H1 (cell line): ENCODE measurements around the gene ABCA2. TPM values are rescaled to one million over a fixed set of nuclear protein-coding genes. Genes with fewer than 3 reads are reported as not detected.

Source experiments
- CTCF ChIA-PET: fragments of 300-600 bp; sonication (Branson Sonifier 250); formaldehyde crosslinking; loops from one replicate; lab custom pipeline; 2021; ENCODE audit not compliant: partially characterized antibody; lab: Charles Lee
- POLR2A ChIA-PET: fragments of 300-600 bp; sonication (Branson Sonifier 250); formaldehyde crosslinking; loops from one replicate; lab custom pipeline; 2021; ENCODE audit warnings: inconsistent platforms; ENCODE audit not compliant: partially characterized antibody; lab: Charles Lee
- DNase-seq, 2 experiments: peaks; one replicate each; pipeline versions ENCODE4 v3.0.0 to v3.0.0-alpha.2; 2010 to 2022; ENCODE audit warnings: low spot score in 2 of 2, low read depth in 1 of 2, mixed read lengths in 1 of 2
- FAIRE-seq: peaks from 2 replicates; lab custom pipeline; 2011; peaks lifted over from hg19 to GRCh38; lab: Jason Lieb, UNC
- H2AFZ ChIP-seq: 2 replicates; pipeline ENCODE4 v1.8.1; 2012; ENCODE audit warnings: low read length, inconsistent platforms
- H2AK5ac ChIP-seq: 2 replicates; pipeline ENCODE4 v1.6.1; 2013; ENCODE audit warnings: low read depth, low read length
- H2BK120ac ChIP-seq: replicated peaks from 2 replicates; pipeline ENCODE3; 2013; ENCODE audit warnings: low read depth, low read length, inconsistent platforms
- H2BK12ac ChIP-seq: 2 replicates; pipeline ENCODE4 v1.6.1; 2013; ENCODE audit warnings: low read depth, low read length
- H2BK15ac ChIP-seq: 2 replicates; pipeline ENCODE4 v1.6.1; 2013; ENCODE audit warnings: low read length
- H2BK20ac ChIP-seq: 2 replicates; pipeline ENCODE4 v1.6.1; 2013; ENCODE audit warnings: low read length
- H2BK5ac ChIP-seq: 2 replicates; pipeline ENCODE4 v1.6.1; 2013; ENCODE audit warnings: low read depth, low read length
- H3K14ac ChIP-seq: 2 replicates; pipeline ENCODE4 v1.6.1; 2013; ENCODE audit warnings: inconsistent platforms; ENCODE audit not compliant: insufficient read length
- H3K18ac ChIP-seq: 2 replicates; pipeline ENCODE4 v1.6.1; 2013; ENCODE audit warnings: low read length; ENCODE audit errors: extremely low read depth
- H3K23ac ChIP-seq: 2 replicates; pipeline ENCODE4 v1.6.1; 2013; ENCODE audit warnings: inconsistent platforms; ENCODE audit not compliant: insufficient read length
- H3K23me2 ChIP-seq: 2 replicates; pipeline ENCODE4 v1.6.1; 2013; ENCODE audit warnings: low read depth, low read length
- H3K27ac ChIP-seq: 2 replicates; pipeline ENCODE4 v1.6.1; 2011; ENCODE audit warnings: low read depth, low read length, inconsistent platforms
- H3K27me3 ChIP-seq, 4 experiments: replicated peaks in 1 of 4; 1 replicate in 1 of 4; 2 replicates in 3 of 4; pipeline versions ENCODE4 v1.6.1 to v1.8.1; 2011 to 2013; ENCODE audit warnings: low read length in 3 of 4, mild to moderate bottlenecking in 3 of 4, inconsistent platforms in 2 of 4, mixed read lengths in 2 of 4, moderate library complexity in 1 of 4; ENCODE audit not compliant: control insufficient read depth in 3 of 4, insufficient read depth in 3 of 4; ENCODE audit errors: extremely low read depth in 1 of 4
- H3K36me3 ChIP-seq, 4 experiments: 2 replicates each; pipeline versions ENCODE4 v1.6.1 to v1.8.1; 2011 to 2013; ENCODE audit warnings: mild to moderate bottlenecking in 4 of 4, low read length in 3 of 4, moderate library complexity in 2 of 4, control low read depth in 1 of 4, inconsistent platforms in 1 of 4; ENCODE audit not compliant: insufficient read depth in 4 of 4, control insufficient read depth in 2 of 4
- H3K4ac ChIP-seq: replicated peaks from 2 replicates; pipeline ENCODE3; 2013; ENCODE audit warnings: low read length, low read depth, mixed read lengths, inconsistent platforms; ENCODE audit not compliant: insufficient read length
- H3K4me1 ChIP-seq, 4 experiments: replicated peaks in 1 of 4; 1 replicate in 1 of 4; 2 replicates in 3 of 4; pipeline versions ENCODE4 v1.6.1 to v1.8.1; 2011 to 2013; ENCODE audit warnings: low read length in 3 of 4, inconsistent platforms in 2 of 4, mixed read lengths in 1 of 4; ENCODE audit not compliant: insufficient read depth in 4 of 4, control insufficient read depth in 3 of 4
- H3K4me2 ChIP-seq, 2 experiments: 2 replicates each; pipeline versions ENCODE4 v1.6.1 to v1.8.1; 2011 to 2013; ENCODE audit warnings: low read depth in 2 of 2, low read length in 2 of 2, control low read depth in 1 of 2, inconsistent platforms in 1 of 2, mild to moderate bottlenecking in 1 of 2; ENCODE audit not compliant: insufficient read depth in 1 of 2
- H3K4me3 ChIP-seq, 4 experiments: fragments of 200-600, 300-600 bp in 1 of 4; sonication (generic), shearing (Covaris generic), sonication (Bioruptor Twin) in 1 of 4; 2 replicates each; pipeline versions ENCODE4 v1.5.1 to v1.8.1; 2011 to 2016; ENCODE audit warnings: low read length in 4 of 4, low read depth in 3 of 4, control low read depth in 2 of 4, inconsistent platforms in 2 of 4, mild to moderate bottlenecking in 2 of 4, mixed read lengths in 1 of 4, moderate library complexity in 1 of 4; ENCODE audit not compliant: insufficient read depth in 2 of 4; ENCODE audit errors: extremely low read depth in 1 of 4
- H3K56ac ChIP-seq: replicated peaks from 2 replicates; pipeline ENCODE3; 2013; ENCODE audit warnings: low read depth, mild to moderate bottlenecking, mixed read lengths, low read length, inconsistent platforms; ENCODE audit not compliant: insufficient read length
- H3K79me1 ChIP-seq: 2 replicates; pipeline ENCODE4 v1.6.1; 2013; ENCODE audit warnings: low read depth, low read length, control low read depth
- H3K79me2 ChIP-seq, 2 experiments: 2 replicates each; pipeline versions ENCODE4 v1.6.1 to v1.8.1; 2012 to 2013; ENCODE audit warnings: low read length in 2 of 2, mild to moderate bottlenecking in 2 of 2, inconsistent platforms in 1 of 2; ENCODE audit not compliant: insufficient read depth in 2 of 2, control insufficient read depth in 1 of 2
- H3K9ac ChIP-seq, 4 experiments: replicated peaks in 1 of 4; 1 replicate in 1 of 4; 2 replicates in 3 of 4; pipeline versions ENCODE4 v1.6.1 to v1.8.1; 2011 to 2013; ENCODE audit warnings: low read depth in 3 of 4, low read length in 3 of 4, control low read depth in 2 of 4, mild to moderate bottlenecking in 2 of 4, moderate library complexity in 2 of 4, inconsistent platforms in 1 of 4; ENCODE audit errors: extremely low read depth in 1 of 4
- H3K9me3 ChIP-seq, 2 experiments: 2 replicates each; pipeline versions ENCODE4 v1.6.1 to v1.8.1; 2012 to 2013; ENCODE audit warnings: mild to moderate bottlenecking in 2 of 2, moderate library complexity in 2 of 2, control low read depth in 1 of 2, inconsistent platforms in 1 of 2, low read depth in 1 of 2, low read length in 1 of 2, mixed read lengths in 1 of 2; ENCODE audit not compliant: insufficient read depth in 2 of 2
- H4K20me1 ChIP-seq, 2 experiments: replicated peaks in 1 of 2; 2 replicates each; pipeline versions ENCODE3 to v1.8.1; 2011 to 2013; ENCODE audit warnings: inconsistent platforms in 2 of 2, low read length in 2 of 2, mild to moderate bottlenecking in 1 of 2; ENCODE audit not compliant: insufficient read depth in 2 of 2, control insufficient read depth in 1 of 2
- H4K5ac ChIP-seq: 2 replicates; pipeline ENCODE4 v1.6.1; 2013; ENCODE audit warnings: low read length, low read depth, mixed read lengths, inconsistent platforms; ENCODE audit not compliant: insufficient read length
- H4K8ac ChIP-seq: 2 replicates; pipeline ENCODE4 v1.8.0; 2013; ENCODE audit warnings: mild to moderate bottlenecking, moderate library complexity, low read length, inconsistent platforms; ENCODE audit not compliant: insufficient read depth; ENCODE audit errors: extremely low read depth
- H4K91ac ChIP-seq: replicated peaks from 2 replicates; pipeline ENCODE3; 2013; ENCODE audit warnings: low read length, mixed read lengths, inconsistent platforms; ENCODE audit not compliant: insufficient read length
- ASH2L ChIP-seq: fragments of 200-600, 300-600 bp; sonication (generic); IDR thresholded peaks from one replicate; pipeline ENCODE4 v1.7.1; 2017; ENCODE audit warnings: low read length
- ATF2 ChIP-seq: IDR thresholded peaks from 2 replicates; pipeline ENCODE4 v1.6.1; 2012; ENCODE audit warnings: low read length, inconsistent platforms
- CBX8 ChIP-seq: fragments of 300-800, 300-1000 bp; sonication (generic); IDR thresholded peaks from 2 replicates; pipeline ENCODE4 v1.7.1; 2016; ENCODE audit warnings: low read depth, low read length, borderline replicate concordance
- HDAC2 ChIP-seq, 2 experiments: fragments of 300-600 bp in 1 of 2; sonication (generic) in 1 of 2; IDR thresholded peaks; 2 replicates each; pipeline ENCODE4 v1.6.1; 2011 to 2012; ENCODE audit warnings: low read depth in 2 of 2, low read length in 2 of 2, mild to moderate bottlenecking in 2 of 2, moderate library complexity in 2 of 2, borderline replicate concordance in 1 of 2, inconsistent platforms in 1 of 2
- HDAC6 ChIP-seq: IDR thresholded peaks from one replicate; pipeline ENCODE4 v1.7.1; 2012; ENCODE audit warnings: low read depth, mild to moderate bottlenecking, inconsistent platforms, low read length, moderate library complexity
- JUN ChIP-seq: IDR thresholded peaks from 2 replicates; pipeline ENCODE4 v1.6.1; 2011; ENCODE audit warnings: low read depth, mild to moderate bottlenecking, improper control_type of control experiment, low read length
- KDM5A ChIP-seq: fragments of 200-600 bp; IDR thresholded peaks from 2 replicates; pipeline ENCODE4 v1.7.1; 2012; ENCODE audit warnings: mild to moderate bottlenecking, low read length, inconsistent platforms, mixed read lengths
- PHF8 ChIP-seq: fragments of 200-600 bp; sonication (generic); conservative IDR thresholded peaks from 2 replicates; pipeline ENCODE4 v1.7.1; 2012; ENCODE audit warnings: low read depth, mild to moderate bottlenecking, inconsistent platforms, low read length, moderate library complexity
- POLR2A ChIP-seq, 2 experiments: IDR thresholded peaks; 1 replicate in 1 of 2; 2 replicates in 1 of 2; pipeline ENCODE4 v1.6.1; 2011; ENCODE audit warnings: low read depth in 2 of 2, low read length in 2 of 2, mild to moderate bottlenecking in 2 of 2; ENCODE audit errors: control extremely low read depth in 1 of 2
- POU5F1 ChIP-seq: IDR thresholded peaks from 2 replicates; pipeline ENCODE4 v1.6.1; 2011; ENCODE audit warnings: low read depth, mild to moderate bottlenecking, low read length, moderate library complexity
- RXRA ChIP-seq: IDR thresholded peaks from 2 replicates; pipeline ENCODE4 v1.6.1; 2011; ENCODE audit warnings: low read depth, mild to moderate bottlenecking, low read length, moderate library complexity; ENCODE audit not compliant: insufficient read depth
- TAF7 ChIP-seq: optimal IDR thresholded peaks from 2 replicates; pipeline ENCODE3; 2011; ENCODE audit warnings: low read depth, mild to moderate bottlenecking, inconsistent platforms, low read length, moderate library complexity, borderline replicate concordance
- WGBS, 2 experiments: shearing (Covaris generic) in 1 of 2; methylation state at CpG; one replicate each; pipeline versions ENCODE4 v1.1.6 to v1.1.7; 2013 to 2015; ENCODE audit warnings: low lambda C conversion rate in 2 of 2, mixed read lengths in 2 of 2, inconsistent platforms in 1 of 2, low coverage in 1 of 2, missing lambda C conversion rate in 1 of 2; ENCODE audit not compliant: insufficient replicate concordance in 2 of 2, insufficient coverage in 1 of 2, insufficient read length in 1 of 2; ENCODE audit errors: extremely low coverage in 1 of 2, missing lambda C conversion rate in 1 of 2; 5-methylcytosine and 5-hydroxymethylcytosine counted together
- polyA plus RNA-seq, 7 experiments: library from polyadenylated mRNA; depleted of rRNA in 3 of 7; stranded (reverse) in 5 of 7; unstranded in 2 of 7; fragments of >200 nt in 5 of 7; fragments of 200-250 nt in 2 of 7; gene quantifications; 1 replicate in 5 of 7; 2 replicates in 1 of 7; 4 replicates in 1 of 7; pipeline versions ENCODE4 v1.2.1 to v1.2.3, GENCODE V29; 2011 to 2013; ENCODE audit warnings: missing spikeins in 2 of 7, mixed read lengths in 2 of 7
- total RNA-seq: library from RNA; stranded (reverse); fragmentation: NEBNext Ultra II Directional; extraction: Animal tissue kit (Norgen Biotek cat#: 25700); gene quantifications from 2 replicates; pipeline ENCODE4 v1.2.1, GENCODE V29; 2021

The ABCA2 gene
- total and polyA plus RNA-seq, 2 of the 8 experiments (the other 6 are each of a cell fraction or from before 2014, with no cell fraction given) = 12.5 to 14.3 TPM

GRCh38 chr9:137038916-137039315 lies 10.9 kb upstream of the ABCA2 start:
- peaks cover 0 to 3% of the 10 kb centered on the region in 2 experiments; a peak in 1 of 4 replicates for H3K79me2 ChIP-seq
- ChIA-PET CTCF (interaction anchor here (0.6 to 2.1 kb wide), 9 partner anchors 10 to 110 kb away, joined by 3 to 14 read pairs (median 3); partner anchors contain the start of gene ABCA2), POLR2A (no interaction called here)
- H3K9me3 ChIP-seq = no peaks in the 10 kb centered on the region
- no peak overlapping the region for H2BK120ac ChIP-seq
- H3K56ac ChIP-seq = no peak overlapping the region
- H3K9ac ChIP-seq = no peak overlapping the region
- no peak overlapping the region for H3K18ac ChIP-seq
- no peak overlapping the region for H3K23ac ChIP-seq
- H3K27ac ChIP-seq = no peak overlapping the region
- H2BK12ac ChIP-seq = no peak overlapping the region
- 83% methylated on average over 9 of the region's 9 CpGs; no CpG with 5 or more reads in 1 of the 2 experiments for WGBS, 2 experiments
- DNase-seq (no peak), FAIRE-seq (no peak)
- H3K27me3 ChIP-seq = no peaks in the 10 kb centered on the region; a peak in 3 of 7 replicates
- no peak overlapping the region for H3K4me2 ChIP-seq
- H2AFZ ChIP-seq = no peak overlapping the region
- no peak overlapping the region for H2AK5ac ChIP-seq
- TF ChIP-seq KDM5A (no peak), PHF8 (no peak), ATF2 (no peak), JUN (no peak), TAF7 (no peak), CBX8 (no peak), HDAC6 (no peak), POU5F1 (no peak), RXRA (no peak), POLR2A (IDR thresholded peaks at IDR 0.05; ENCODE audit: control extremely low read depth in 1 of 2, low read depth in 2 of 2, low read length in 2 of 2) (no peak), ASH2L (no peak), HDAC2 (IDR thresholded peaks at IDR 0.05; ENCODE audit: borderline replicate concordance in 1 of 2, low read depth in 2 of 2, low read length in 2 of 2) (no peak)
- H3K36me3 ChIP-seq = peaks cover 0 to 3% (median 0%) of the 10 kb centered on the region in 4 experiments; a peak in 1 of 8 replicates
- H2BK5ac ChIP-seq = no peak overlapping the region
- no peaks in the 10 kb centered on the region for H3K23me2 ChIP-seq
- peaks cover 0 to 2% (median 0%) of the 10 kb centered on the region in 4 experiments; a peak in 4 of 7 replicates for H3K4me1 ChIP-seq
- H3K4ac ChIP-seq = no peak overlapping the region
- no peak overlapping the region for H2BK20ac ChIP-seq
- no peak overlapping the region for H4K91ac ChIP-seq
- H3K14ac ChIP-seq = no peak overlapping the region
- no peak overlapping the region for H3K4me3 ChIP-seq
- no peak overlapping the region for H2BK15ac ChIP-seq
- H4K8ac ChIP-seq = no peak overlapping the region
- H3K79me1 ChIP-seq = peaks cover under 1% of the 10 kb centered on the region
- H4K20me1 ChIP-seq = peaks cover 2 to 9% of the 10 kb centered on the region in 2 experiments
- no peak overlapping the region for H4K5ac ChIP-seq
